Astrocyte of the cerebellum (primary cell): ENCODE measurements around the gene HECW1.

Experiments used
- DNase-seq: peaks from one replicate; pipeline ENCODE4 v3.0.0-alpha.2; 2011; ENCODE audit warnings: low read depth
- H3K4me3 ChIP-seq: 2 replicates; pipeline ENCODE4 v1.5.1; 2011; ENCODE audit warnings: mild to moderate bottlenecking, low read depth, low read length, moderate library complexity
- CTCF ChIP-seq: IDR thresholded peaks from 2 replicates; pipeline ENCODE4 v1.5.1; 2012; ENCODE audit warnings: low read length, low read depth, moderate library complexity, mild to moderate bottlenecking; ENCODE audit errors: missing control alignments
- in situ Hi-C: cut with HindIII; loops from 2 replicates; pipeline ENCODE4 v1.10.0; 2017; ENCODE audit warnings: low sequenced_read_pairs

Gene HECW1

DNA sequence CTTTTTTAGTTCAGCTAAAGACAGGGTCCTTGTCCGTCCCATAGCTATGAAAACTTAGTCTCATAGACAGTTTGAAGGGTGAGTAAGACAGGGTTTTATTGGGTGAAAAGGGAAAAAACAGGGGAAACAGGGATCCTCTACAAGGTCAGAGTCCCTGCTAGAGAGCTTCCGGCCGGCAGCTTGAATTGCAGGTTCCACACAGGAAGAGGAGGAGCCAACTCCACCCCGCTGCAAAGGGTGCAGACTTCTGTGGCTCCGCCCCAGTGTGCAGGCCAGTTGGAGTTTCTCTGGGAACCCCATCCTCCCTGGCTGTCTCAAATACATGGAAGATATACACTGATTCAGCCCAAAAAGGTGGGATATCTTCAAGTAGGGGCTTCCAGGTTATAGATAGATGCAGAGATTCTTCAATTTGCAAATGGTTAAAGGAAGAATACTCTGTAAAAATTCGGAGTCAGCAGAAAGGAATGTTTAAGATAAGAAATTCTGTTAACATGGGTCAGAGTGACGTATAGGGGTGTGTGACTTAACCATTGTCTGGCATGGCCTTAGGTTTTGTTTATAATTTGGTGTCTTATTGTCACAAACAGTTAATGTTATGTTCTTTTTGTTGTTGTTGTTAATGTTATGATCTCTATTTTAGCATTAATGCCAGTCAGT is 34.6 kb upstream of the HECW1 start:
- in situ Hi-C loops: no loop called here
- no peak for DNase-seq
- H3K4me3 ChIP-seq: no peak overlapping the region
- no peak for TF ChIP-seq CTCF

DNA sequence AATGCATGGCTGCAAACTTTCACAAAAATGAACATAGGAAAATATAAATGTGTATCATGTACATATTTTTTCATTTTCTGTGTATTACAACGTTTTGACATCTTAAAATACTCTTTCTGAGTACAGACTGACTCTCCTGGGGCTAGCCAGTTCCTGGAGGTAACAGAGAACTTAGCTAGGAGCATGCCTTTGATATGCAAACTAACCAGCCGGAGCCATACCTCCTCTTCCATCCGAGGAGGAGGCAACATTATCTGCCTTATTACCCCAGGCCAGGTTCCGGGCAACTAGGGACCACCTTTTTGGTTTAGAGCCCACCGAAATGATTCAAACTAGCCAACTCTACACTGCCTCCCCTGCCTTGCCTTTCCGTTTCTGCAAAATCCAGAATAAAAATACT is 33.7 kb upstream of the HECW1 start:
- DNase-seq: no peak
- in situ Hi-C loops: no loop called here
- no peak overlapping the region for H3K4me3 ChIP-seq
- no peak for TF ChIP-seq CTCF

- no peak overlapping the region for H3K4me3 ChIP-seq
- DNase-seq: no peak
- in situ Hi-C loops: no loop called here
- no peak for TF ChIP-seq CTCF
These were observed 30.8 kb upstream of the HECW1 start for GRCh38 chr7:43081603-43082002.

DNA sequence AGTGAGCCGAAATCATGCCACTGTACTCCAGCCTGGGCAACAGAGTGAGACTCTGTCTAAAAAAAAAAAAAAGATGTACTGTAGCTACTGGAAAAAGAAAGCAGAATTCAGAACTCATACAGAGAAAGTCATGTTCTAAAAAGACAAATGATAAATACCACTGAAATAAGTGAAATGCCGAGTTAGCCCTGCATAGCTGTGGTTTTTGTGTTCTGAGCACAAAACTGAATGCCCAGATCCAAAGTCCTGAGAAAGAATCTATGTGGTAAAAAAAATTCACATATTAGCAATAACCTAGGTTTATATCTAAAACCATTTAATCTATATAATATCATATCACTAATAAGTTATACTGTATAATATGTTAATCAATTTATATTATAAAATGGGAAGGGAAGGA is 29.3 kb upstream of the HECW1 start:
- no peak for TF ChIP-seq CTCF
- in situ Hi-C loops: no loop called here
- H3K4me3 ChIP-seq: no peak overlapping the region
- peak; percentile 41 for DNase-seq

DNA sequence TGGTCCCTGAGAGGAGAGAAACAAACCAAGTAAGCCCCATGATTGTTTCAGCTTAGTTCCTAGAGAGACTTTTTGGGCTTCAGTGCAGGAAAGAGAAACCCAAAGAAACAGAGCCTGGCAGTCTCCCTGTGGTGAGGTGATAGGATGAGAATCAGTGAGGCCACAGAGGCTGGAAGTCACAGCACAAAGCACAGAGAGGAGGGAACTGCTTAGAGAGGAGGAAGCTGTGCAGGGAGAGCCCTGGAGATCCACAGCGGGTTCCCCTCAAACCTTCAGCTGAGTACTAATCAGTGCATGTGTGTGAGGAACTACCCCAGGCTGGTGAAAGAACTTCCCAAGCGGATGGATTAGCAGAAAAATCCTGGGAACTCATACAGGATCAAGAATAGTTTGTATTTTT is 27.4 kb upstream of the HECW1 start:
- in situ Hi-C loops: no loop called here
- H3K4me3 ChIP-seq: no peak overlapping the region
- no peak for TF ChIP-seq CTCF
- no peak for DNase-seq

DNA sequence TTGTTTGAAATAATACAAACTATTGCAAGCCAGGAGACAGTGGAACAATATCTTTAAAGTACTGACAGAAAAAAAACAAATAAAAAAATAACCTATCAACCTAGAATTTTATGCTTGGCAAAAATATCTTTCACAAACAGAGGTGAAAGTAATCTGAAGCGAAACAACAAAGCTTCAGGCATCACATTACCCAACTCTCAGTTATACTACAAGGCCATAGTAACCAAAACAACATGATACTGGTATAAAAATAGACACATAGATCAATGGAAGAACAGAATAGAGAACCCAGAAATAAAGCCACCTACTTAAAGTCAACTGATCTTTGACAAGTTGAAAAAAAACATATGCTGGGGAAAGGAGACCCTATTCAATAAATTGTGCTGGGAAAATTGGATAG is 26.5 kb upstream of the HECW1 start:
- no peak for TF ChIP-seq CTCF
- H3K4me3 ChIP-seq: no peak overlapping the region
- in situ Hi-C loops: no loop called here
- DNase-seq: no peak
